HepG2 (cell line): ENCODE results near the gene NPBWR2. TPM values are rescaled to one million over a fixed set of nuclear protein-coding genes. Genes with fewer than 3 reads are reported as not detected.

Experiments used
- ARNT ChIP-seq: fragments of 450-650 bp; IDR thresholded peaks from 2 replicates; pipeline ENCODE4 v1.6.1; 2017
- ATF1 ChIP-seq: IDR thresholded peaks from 2 replicates; pipeline ENCODE4 v1.6.1; 2016; ENCODE audit warnings: mild to moderate bottlenecking, control low read depth
- BATF2 ChIP-seq: sonication (generic); formaldehyde crosslinking; IDR thresholded peaks from 2 replicates; pipeline ENCODE4 v1.8.0; 2022; ENCODE audit warnings: mild to moderate bottlenecking, missing genetic modification reagents, moderate library complexity
- GTF2F1 ChIP-seq: fragments of 150-350 bp; IDR thresholded peaks from 2 replicates; pipeline ENCODE4 v1.6.1; 2014; ENCODE audit warnings: low read length
- HDAC1 ChIP-seq: sonication (generic); formaldehyde crosslinking; IDR thresholded peaks from 2 replicates; pipeline ENCODE4 v1.5.1; 2020; ENCODE audit warnings: mild to moderate bottlenecking, missing genetic modification reagents
- HOXA7 ChIP-seq: sonication (generic); formaldehyde crosslinking; IDR thresholded peaks from 2 replicates; pipeline ENCODE4 v1.8.1; 2022; ENCODE audit warnings: mild to moderate bottlenecking, missing genetic modification reagents, moderate library complexity
- PRPF4 ChIP-seq: fragments of 200-400 bp; formaldehyde crosslinking; IDR thresholded peaks from 2 replicates; pipeline ENCODE4 v1.6.1; 2016; ENCODE audit warnings: low read length, low read depth; ENCODE audit not compliant: poor library complexity, severe bottlenecking
- RXRB ChIP-seq: IDR thresholded peaks from 2 replicates; pipeline ENCODE4 v1.6.1; 2016; ENCODE audit warnings: borderline replicate concordance, missing genetic modification reagents, missing compliant biosample characterization
- SMAD1 ChIP-seq: sonication (generic); formaldehyde crosslinking; IDR thresholded peaks from 2 replicates; pipeline ENCODE4 v1.4.0; 2020; ENCODE audit warnings: missing genetic modification reagents, low read depth, mild to moderate bottlenecking, borderline replicate concordance
- SP1 ChIP-seq, 2 experiments: fragments of 450-650 bp in 1 of 2; sonication (generic) in 1 of 2; formaldehyde crosslinking in 1 of 2; IDR thresholded peaks; 2 replicates each; pipeline versions ENCODE4 v1.4.0 to v1.6.1; 2016 to 2020; ENCODE audit warnings: missing genetic modification reagents in 1 of 2
- TGIF2 ChIP-seq: IDR thresholded peaks from 2 replicates; pipeline ENCODE4 v1.6.1; 2016; ENCODE audit warnings: control low read depth, missing compliant biosample characterization
- ZNF281 ChIP-seq: sonication (generic); formaldehyde crosslinking; IDR thresholded peaks from 2 replicates; pipeline ENCODE4 v1.4.0; 2020; ENCODE audit warnings: missing genetic modification reagents, borderline replicate concordance
- ZNF3 ChIP-seq: IDR thresholded peaks from 2 replicates; pipeline ENCODE4 v1.7.0; 2017; ENCODE audit warnings: inconsistent platforms
- ZNF343 ChIP-seq: sonication (generic); formaldehyde crosslinking; IDR thresholded peaks from 2 replicates; pipeline ENCODE4 v1.4.0; 2020; ENCODE audit warnings: mild to moderate bottlenecking, missing genetic modification reagents
- polyA plus RNA-seq, 8 experiments: library from polyadenylated mRNA; depleted of rRNA in 3 of 8; stranded (reverse) in 7 of 8; unstranded in 1 of 8; fragments of >200 nt; fragmentation: Illumina TruSeq in 4 of 8; extraction: Trizol in 4 of 8; gene quantifications; 2 replicates each; pipeline versions ENCODE4 v1.2.1 to v1.2.3, GENCODE V29; 2011 to 2016; ENCODE audit warnings: low read depth in 4 of 8, missing spikeins in 1 of 8, mixed read lengths in 1 of 8; ENCODE audit not compliant: insufficient read depth in 1 of 8
- total RNA-seq, 5 experiments: library from RNA; depleted of rRNA; stranded (reverse); fragments of >200 nt; fragmentation: Illumina TruSeq; extraction: Trizol; gene quantifications; 2 replicates each; pipeline ENCODE4 v1.2.3, GENCODE V29; 2016; ENCODE audit warnings: low read depth in 1 of 5
- TF ChIP-seq, protein P1 (sequence below): IDR thresholded peaks from 2 replicates; pipeline ENCODE4 v1.6.1; 2012; ENCODE audit warnings: low read length, improper control_type of control experiment
- TF ChIP-seq, protein P2 (sequence below): IDR thresholded peaks from 2 replicates; pipeline ENCODE4 v1.6.1; 2016
- TF ChIP-seq, protein P3 (sequence below): fragments of 450-650 bp; IDR thresholded peaks from 2 replicates; pipeline ENCODE4 v1.6.1; 2017

The NPBWR2 gene
- total and polyA plus RNA-seq, 2 of the 13 experiments (the other 11 are each of a cell fraction or from before 2014, with no cell fraction given): not detected

DNA sequence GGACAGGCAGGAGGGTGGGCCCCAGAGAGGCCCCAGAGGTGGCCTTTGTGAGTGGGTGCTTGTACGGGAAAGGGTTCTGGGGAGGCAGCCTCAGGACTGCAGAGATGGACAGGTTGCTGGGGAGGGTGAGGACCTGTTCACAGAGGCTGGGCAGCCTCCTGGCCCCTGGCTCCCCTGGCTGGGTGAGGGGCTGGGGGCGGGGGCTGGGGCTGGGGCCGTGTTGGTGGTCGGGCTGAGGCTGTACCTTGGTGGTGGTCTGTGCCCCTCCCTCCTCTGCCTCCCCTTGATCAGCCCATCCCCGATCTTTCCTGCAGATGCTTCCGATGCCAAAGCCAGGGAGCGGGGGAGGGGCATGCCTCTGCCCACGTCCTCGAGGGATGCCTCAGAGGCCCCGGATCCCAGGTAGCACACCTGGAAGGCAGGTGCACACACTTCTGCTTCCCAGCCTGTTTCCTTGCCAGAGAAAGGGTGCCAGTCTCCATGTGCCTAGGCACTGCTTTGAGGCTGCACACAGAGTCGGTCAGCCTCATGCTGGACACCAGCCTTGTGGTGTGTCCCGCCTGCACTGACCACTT lies 39.5 kb downstream of the NPBWR2 start (continued):
- TF ChIP-seq ZNF281 (CRISPR knock-in tag): peak; percentile 66
- TF ChIP-seq, protein P1, sequence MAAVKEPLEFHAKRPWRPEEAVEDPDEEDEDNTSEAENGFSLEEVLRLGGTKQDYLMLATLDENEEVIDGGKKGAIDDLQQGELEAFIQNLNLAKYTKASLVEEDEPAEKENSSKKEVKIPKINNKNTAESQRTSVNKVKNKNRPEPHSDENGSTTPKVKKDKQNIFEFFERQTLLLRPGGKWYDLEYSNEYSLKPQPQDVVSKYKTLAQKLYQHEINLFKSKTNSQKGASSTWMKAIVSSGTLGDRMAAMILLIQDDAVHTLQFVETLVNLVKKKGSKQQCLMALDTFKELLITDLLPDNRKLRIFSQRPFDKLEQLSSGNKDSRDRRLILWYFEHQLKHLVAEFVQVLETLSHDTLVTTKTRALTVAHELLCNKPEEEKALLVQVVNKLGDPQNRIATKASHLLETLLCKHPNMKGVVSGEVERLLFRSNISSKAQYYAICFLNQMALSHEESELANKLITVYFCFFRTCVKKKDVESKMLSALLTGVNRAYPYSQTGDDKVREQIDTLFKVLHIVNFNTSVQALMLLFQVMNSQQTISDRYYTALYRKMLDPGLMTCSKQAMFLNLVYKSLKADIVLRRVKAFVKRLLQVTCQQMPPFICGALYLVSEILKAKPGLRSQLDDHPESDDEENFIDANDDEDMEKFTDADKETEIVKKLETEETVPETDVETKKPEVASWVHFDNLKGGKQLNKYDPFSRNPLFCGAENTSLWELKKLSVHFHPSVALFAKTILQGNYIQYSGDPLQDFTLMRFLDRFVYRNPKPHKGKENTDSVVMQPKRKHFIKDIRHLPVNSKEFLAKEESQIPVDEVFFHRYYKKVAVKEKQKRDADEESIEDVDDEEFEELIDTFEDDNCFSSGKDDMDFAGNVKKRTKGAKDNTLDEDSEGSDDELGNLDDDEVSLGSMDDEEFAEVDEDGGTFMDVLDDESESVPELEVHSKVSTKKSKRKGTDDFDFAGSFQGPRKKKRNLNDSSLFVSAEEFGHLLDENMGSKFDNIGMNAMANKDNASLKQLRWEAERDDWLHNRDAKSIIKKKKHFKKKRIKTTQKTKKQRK: no peak
- TF ChIP-seq GTF2F1: no peak
- TF ChIP-seq SP1 (IDR thresholded peaks at IDR 0.05): no peak
- no peak for TF ChIP-seq SP1 (CRISPR knock-in tag; IDR thresholded peaks at IDR 0.05)
- no peak for TF ChIP-seq HDAC1 (CRISPR knock-in tag)
- TF ChIP-seq ARNT: no peak
- 0 out of 2 replicates have a peak, but pooled peaks have one; percentile 71 for TF ChIP-seq HOXA7 (CRISPR knock-in tag)
- TF ChIP-seq RXRB (CRISPR knock-in tag): no peak
- no peak for TF ChIP-seq TGIF2 (CRISPR knock-in tag)
- peak; percentile 31; the same call in 1 of the 2 replicates for TF ChIP-seq BATF2
- no peak for TF ChIP-seq SMAD1 (CRISPR knock-in tag)
- no peak for TF ChIP-seq ZNF343
- TF ChIP-seq PRPF4: no peak
- no peak for TF ChIP-seq ATF1 (CRISPR knock-in tag)
- TF ChIP-seq, protein P2, sequence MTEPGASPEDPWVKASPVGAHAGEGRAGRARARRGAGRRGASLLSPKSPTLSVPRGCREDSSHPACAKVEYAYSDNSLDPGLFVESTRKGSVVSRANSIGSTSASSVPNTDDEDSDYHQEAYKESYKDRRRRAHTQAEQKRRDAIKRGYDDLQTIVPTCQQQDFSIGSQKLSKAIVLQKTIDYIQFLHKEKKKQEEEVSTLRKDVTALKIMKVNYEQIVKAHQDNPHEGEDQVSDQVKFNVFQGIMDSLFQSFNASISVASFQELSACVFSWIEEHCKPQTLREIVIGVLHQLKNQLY (CRISPR knock-in tag): no peak
- TF ChIP-seq, protein P3, sequence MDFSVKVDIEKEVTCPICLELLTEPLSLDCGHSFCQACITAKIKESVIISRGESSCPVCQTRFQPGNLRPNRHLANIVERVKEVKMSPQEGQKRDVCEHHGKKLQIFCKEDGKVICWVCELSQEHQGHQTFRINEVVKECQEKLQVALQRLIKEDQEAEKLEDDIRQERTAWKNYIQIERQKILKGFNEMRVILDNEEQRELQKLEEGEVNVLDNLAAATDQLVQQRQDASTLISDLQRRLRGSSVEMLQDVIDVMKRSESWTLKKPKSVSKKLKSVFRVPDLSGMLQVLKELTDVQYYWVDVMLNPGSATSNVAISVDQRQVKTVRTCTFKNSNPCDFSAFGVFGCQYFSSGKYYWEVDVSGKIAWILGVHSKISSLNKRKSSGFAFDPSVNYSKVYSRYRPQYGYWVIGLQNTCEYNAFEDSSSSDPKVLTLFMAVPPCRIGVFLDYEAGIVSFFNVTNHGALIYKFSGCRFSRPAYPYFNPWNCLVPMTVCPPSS: no peak
- no peak for TF ChIP-seq ZNF3 (CRISPR knock-in tag)
